ENCODE results near the gene COL9A1. TPM values are rescaled to one million over a fixed set of nuclear protein-coding genes. Genes with fewer than 3 reads are reported as not detected.

The COL9A1 gene
- total RNA-seq, 4 donors from 2014 or later = 0.10 TPM; not detected in 3

DNA sequence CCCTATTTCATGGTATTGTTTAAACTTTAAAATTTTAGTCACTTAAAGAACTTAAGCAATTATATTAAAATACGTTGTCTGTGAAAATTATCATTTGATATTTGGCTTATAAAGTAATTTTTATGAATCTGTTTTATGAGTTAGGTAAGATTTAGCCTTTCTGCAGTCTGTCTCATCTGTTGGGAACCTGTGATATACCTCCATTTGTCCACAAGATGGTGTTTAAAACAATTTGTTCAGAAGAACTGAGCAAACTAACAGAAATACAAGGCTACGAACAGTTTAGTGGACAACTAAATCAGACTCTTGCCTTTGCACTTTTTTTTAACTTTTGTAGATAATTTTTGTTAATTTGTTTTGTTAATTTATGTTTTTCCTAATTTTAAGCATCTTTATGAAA, 92.4 kb downstream of the COL9A1 start:
- TF ChIP-seq POLR2A (IDR thresholded peaks at IDR 0.05) (no peak), CTCF (IDR thresholded peaks at IDR 0.05) (no peak)
- no peak overlapping the region for H3K4me3 ChIP-seq (ENCODE audit: low read depth, poor library complexity, severe bottlenecking)
- DNase-seq (ENCODE audit: low spot score in 2 of 2) = no peak
- intact Hi-C loops (cut with DNase I; ENCODE audit: low total_unique reads) = no loop called here
- WGBS, 2 donors = 55 to 62% methylated on average over 2 of the region's 2 CpGs

DNA sequence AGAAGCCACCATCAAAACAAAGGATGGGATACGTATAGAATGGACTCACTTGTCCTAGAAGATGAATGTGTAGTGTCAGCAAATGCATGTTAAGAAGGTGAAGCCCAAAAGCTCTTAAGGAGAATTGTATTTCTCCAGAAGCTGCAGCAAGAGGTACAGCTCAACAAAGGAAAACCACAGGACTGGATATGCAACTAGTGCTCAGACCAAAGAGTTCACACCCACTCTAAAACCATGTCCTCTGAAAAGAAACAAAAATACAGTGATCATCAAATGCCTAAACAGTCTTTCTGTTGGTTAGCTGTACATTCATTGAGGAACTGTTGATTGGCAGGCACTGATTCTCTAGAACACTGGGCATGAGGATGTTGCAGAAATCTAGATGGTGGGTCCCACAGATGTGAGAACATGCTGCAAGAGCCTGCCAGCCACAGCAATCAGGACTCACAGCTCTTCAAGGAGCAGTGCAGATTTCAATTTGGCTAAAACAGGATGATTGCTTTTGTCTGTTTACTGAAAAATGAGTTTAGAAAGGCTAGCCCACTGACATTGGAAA, 94.6 kb downstream of the COL9A1 start:
- TF ChIP-seq POLR2A (IDR thresholded peaks at IDR 0.05) (no peak), CTCF (IDR thresholded peaks at IDR 0.05) (no peak)
- intact Hi-C loops (cut with DNase I; ENCODE audit: low total_unique reads) = no loop called here
- DNase-seq (ENCODE audit: low spot score in 2 of 2) = no peak
- no peak overlapping the region for H3K4me3 ChIP-seq (ENCODE audit: low read depth, poor library complexity, severe bottlenecking)
- WGBS, 2 donors = 73 to 96% methylated on average over 1 of the region's 1 CpG

- WGBS, 2 donors = 65 to 71% methylated on average over 2 of the region's 2 CpGs
- intact Hi-C loops (cut with DNase I; ENCODE audit: low total_unique reads) = loop anchor here (10.0 kb wide), 1 partner anchor 1296 kb away; no protein-coding TSS in a partner anchor
- TF ChIP-seq POLR2A (IDR thresholded peaks at IDR 0.05) (no peak), CTCF (IDR thresholded peaks at IDR 0.05) (no peak)
- H3K4me3 ChIP-seq (ENCODE audit: low read depth, poor library complexity, severe bottlenecking) = no peak overlapping the region
- DNase-seq (ENCODE audit: low spot score in 2 of 2) = no peak
Observed at GRCh38 chr6:70198785-70199184, 104.1 kb downstream of the COL9A1 start.

DNA sequence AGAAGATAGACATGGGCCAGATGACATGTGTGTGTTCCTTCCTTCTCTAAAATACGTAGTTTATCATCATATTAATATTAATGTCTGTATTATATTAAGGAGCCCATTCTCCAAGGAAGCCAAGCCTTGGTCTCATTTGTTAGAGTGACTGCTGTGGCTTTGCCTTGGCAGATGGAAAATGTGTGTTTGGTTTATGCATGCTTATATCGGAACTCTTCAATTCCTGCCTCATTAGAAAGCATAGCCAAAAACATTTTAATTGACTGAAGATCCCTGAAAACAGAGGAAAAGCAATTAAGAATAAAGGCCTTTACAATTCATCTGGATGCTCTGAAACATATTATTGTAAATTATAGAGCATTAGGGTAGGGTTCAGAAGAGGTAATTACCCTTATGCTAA, 106.4 kb downstream of the COL9A1 start:
- TF ChIP-seq POLR2A (IDR thresholded peaks at IDR 0.05) = no peak
- TF ChIP-seq CTCF (IDR thresholded peaks at IDR 0.05) = no peak
- intact Hi-C loops (cut with DNase I; ENCODE audit: low total_unique reads) = loop anchor here (10.0 kb wide), 1 partner anchor 1298 kb away; no protein-coding TSS in a partner anchor
- DNase-seq (ENCODE audit: low spot score in 2 of 2) = no peak
- no peak overlapping the region for H3K4me3 ChIP-seq (ENCODE audit: low read depth, poor library complexity, severe bottlenecking)
- 60 to 73% methylated on average over 2 of the region's 2 CpGs for WGBS, 2 donors

DNA sequence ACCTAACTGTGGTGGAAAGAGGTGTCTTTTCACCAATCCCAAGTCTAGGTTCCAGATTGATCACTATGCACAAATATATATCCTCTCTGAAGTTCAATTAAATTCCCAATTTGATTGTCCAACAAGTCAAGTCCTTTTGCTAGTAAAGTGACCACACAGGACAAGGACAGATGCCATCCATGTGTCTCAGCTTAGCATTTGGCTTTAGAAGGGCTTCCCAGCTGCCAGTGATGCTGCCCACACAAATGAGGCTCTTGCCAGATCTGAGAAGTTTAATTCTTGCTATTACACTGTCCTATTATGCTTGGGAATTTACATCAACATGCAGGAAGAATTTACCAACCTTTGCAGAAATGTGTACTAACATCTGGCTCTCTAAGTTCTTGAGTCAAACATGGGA, 108.5 kb downstream of the COL9A1 start:
- TF ChIP-seq CTCF (IDR thresholded peaks at IDR 0.05) (no peak), POLR2A (IDR thresholded peaks at IDR 0.05) (no peak)
- no peak overlapping the region for H3K4me3 ChIP-seq (ENCODE audit: low read depth, poor library complexity, severe bottlenecking)
- intact Hi-C loops (cut with DNase I; ENCODE audit: low total_unique reads) = loop anchor here (10.0 kb wide), 1 partner anchor 1300 kb away; no protein-coding TSS in a partner anchor
- no peak for DNase-seq (ENCODE audit: low spot score in 2 of 2)

DNA sequence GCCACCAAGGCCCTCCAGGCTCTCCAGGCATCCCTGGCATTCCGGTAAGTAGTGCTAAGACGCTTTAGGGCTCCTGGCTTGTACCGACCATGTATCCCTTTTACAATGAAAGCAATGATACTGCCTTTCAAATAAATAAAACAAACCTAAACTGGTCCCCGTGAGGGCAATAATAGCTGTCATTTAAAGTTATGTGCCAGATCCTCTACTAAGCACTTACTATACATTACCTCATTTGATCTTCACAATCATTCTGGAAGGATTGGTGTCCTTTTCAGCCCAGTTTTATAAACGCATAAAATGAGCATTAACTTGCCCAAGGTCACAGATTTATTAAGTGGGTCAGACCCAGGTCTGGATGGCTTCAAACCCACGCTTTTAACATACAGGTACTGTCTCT, 114.7 kb downstream of the COL9A1 start:
- intact Hi-C loops (cut with DNase I; ENCODE audit: low total_unique reads) = no loop called here
- H3K4me3 ChIP-seq (ENCODE audit: low read depth, poor library complexity, severe bottlenecking) = no peak overlapping the region
- DNase-seq (ENCODE audit: low spot score in 2 of 2) = no peak
- TF ChIP-seq CTCF (IDR thresholded peaks at IDR 0.05) (no peak), POLR2A (IDR thresholded peaks at IDR 0.05) (no peak)
- 82 to 85% methylated on average over 6 of the region's 6 CpGs for WGBS, 2 donors
